SK-N-SH (cell line): ENCODE data around the gene HOXC5. TPM values are rescaled to one million over a fixed set of nuclear protein-coding genes. Genes with fewer than 3 reads are reported as not detected.

Source experiments
- CTCF ChIA-PET: fragments of 300-600, 350-600 bp; formaldehyde crosslinking; extraction: SDS; loops from one replicate; lab custom pipeline; 2021; lab: Yijun Ruan, JAX
- POLR2A ChIA-PET: fragments of 350-600 bp; sonication (Branson Sonifier 250); formaldehyde crosslinking; extraction: SDS; loops from one replicate; lab custom pipeline; 2020; ENCODE audit warnings: antibody characterized with exemption, inconsistent platforms; lab: Yijun Ruan, JAX
- DNase-seq: peaks from one replicate; pipeline ENCODE4 v3.0.0; 2012
- H2AFZ ChIP-seq: fragments of 200-600 bp; sonication (generic); 2 replicates; pipeline ENCODE4 v1.8.1; 2016; ENCODE audit warnings: antibody characterized with exemption, mild to moderate bottlenecking, low read depth
- H3F3A ChIP-seq: fragments of 200-600 bp; sonication (generic); replicated peaks from 2 replicates; pipeline ENCODE3; 2016; ENCODE audit warnings: antibody characterized with exemption, mild to moderate bottlenecking; ENCODE audit not compliant: insufficient read depth
- H3K27ac ChIP-seq, 2 experiments: fragments of 200-500 bp in 1 of 2; fragments of 200-600 bp in 1 of 2; sonication (Bioruptor generic) in 1 of 2; sonication (generic), shearing (Covaris generic) in 1 of 2; 2 replicates each; pipeline versions ENCODE4 v1.5.1 to v1.6.1; 2014 to 2016; ENCODE audit warnings: low read depth in 2 of 2, inconsistent platforms in 1 of 2, low read length in 1 of 2, mild to moderate bottlenecking in 1 of 2, mixed read lengths in 1 of 2
- H3K27me3 ChIP-seq: fragments of 200-600 bp; sonication (generic), shearing (Covaris generic); 2 replicates; pipeline ENCODE4 v1.6.1; 2016; ENCODE audit warnings: mixed run types; ENCODE audit not compliant: insufficient read depth
- H3K36me3 ChIP-seq, 2 experiments: fragments of 200-500 bp in 1 of 2; fragments of 200-600 bp in 1 of 2; sonication (Bioruptor generic) in 1 of 2; sonication (generic) in 1 of 2; replicated peaks in 1 of 2; 2 replicates each; pipeline versions ENCODE3 to v1.5.1; 2014 to 2016; ENCODE audit warnings: low read length in 1 of 2, mild to moderate bottlenecking in 1 of 2; ENCODE audit not compliant: insufficient read depth in 2 of 2, control insufficient read depth in 1 of 2
- H3K4me1 ChIP-seq, 2 experiments: fragments of 200-500 bp in 1 of 2; fragments of 200-600 bp in 1 of 2; sonication (Bioruptor generic) in 1 of 2; sonication (generic), shearing (Covaris generic) in 1 of 2; 2 replicates each; pipeline versions ENCODE4 v1.5.1 to v1.6.1; 2014 to 2016; ENCODE audit warnings: low read depth in 1 of 2, low read length in 1 of 2, mixed run types in 1 of 2; ENCODE audit not compliant: insufficient read depth in 2 of 2, control insufficient read depth in 1 of 2
- H3K4me2 ChIP-seq: fragments of 200-600 bp; sonication (generic), shearing (Covaris generic); 2 replicates; pipeline ENCODE4 v1.6.1; 2017; ENCODE audit warnings: mixed run types
- H3K4me3 ChIP-seq, 2 experiments: fragments of 200-500 bp in 1 of 2; fragments of 200-600 bp in 1 of 2; sonication (Bioruptor generic) in 1 of 2; sonication (generic), shearing (Covaris generic) in 1 of 2; 2 replicates each; pipeline versions ENCODE4 v1.5.1 to v1.8.1; 2014 to 2016; ENCODE audit warnings: low read depth in 2 of 2, inconsistent platforms in 1 of 2, low read length in 1 of 2, mild to moderate bottlenecking in 1 of 2, mixed read lengths in 1 of 2, moderate library complexity in 1 of 2
- H3K79me2 ChIP-seq: fragments of 200-600 bp; sonication (generic); 2 replicates; pipeline ENCODE4 v1.8.1; 2017; ENCODE audit warnings: mild to moderate bottlenecking; ENCODE audit not compliant: insufficient read depth
- H3K9ac ChIP-seq: fragments of 200-600 bp; sonication (generic); 2 replicates; pipeline ENCODE4 v1.6.1; 2017; ENCODE audit warnings: mixed run types
- H3K9me2 ChIP-seq: fragments of 200-600 bp; sonication (generic); 2 replicates; pipeline ENCODE4 v1.6.1; 2017; ENCODE audit warnings: mixed run types
- H3K9me3 ChIP-seq: fragments of 200-600 bp; sonication (generic); 2 replicates; pipeline ENCODE4 v1.6.1; 2017; ENCODE audit warnings: mixed run types, mild to moderate bottlenecking, moderate library complexity
- H4K20me1 ChIP-seq: fragments of 200-600 bp; sonication (generic); 2 replicates; pipeline ENCODE4 v1.6.1; 2017; ENCODE audit warnings: mild to moderate bottlenecking, mixed run types; ENCODE audit not compliant: insufficient read depth
- ELF1 ChIP-seq: IDR thresholded peaks from 2 replicates; pipeline ENCODE4 v1.4.0; 2012
- EZH2phosphoT487 ChIP-seq: fragments of 200-600 bp; sonication (generic); IDR thresholded peaks from 2 replicates; pipeline ENCODE4 v1.6.1; 2017; ENCODE audit warnings: low read depth, mixed run types, mild to moderate bottlenecking, antibody characterized with exemption, moderate library complexity, borderline replicate concordance
- FOXM1 ChIP-seq: IDR thresholded peaks from 2 replicates; pipeline ENCODE4 v1.4.0; 2012; ENCODE audit warnings: low read depth, mild to moderate bottlenecking
- GABPA ChIP-seq: IDR thresholded peaks from 2 replicates; pipeline ENCODE4 v1.4.0; 2012; ENCODE audit warnings: low read depth, mild to moderate bottlenecking
- JUND ChIP-seq: IDR thresholded peaks from 2 replicates; pipeline ENCODE4 v1.4.0; 2012
- NFIC ChIP-seq: IDR thresholded peaks from 2 replicates; pipeline ENCODE4 v1.4.0; 2012; ENCODE audit warnings: borderline replicate concordance
- NRF1 ChIP-seq: IDR thresholded peaks from 2 replicates; pipeline ENCODE4 v1.6.1; 2012; ENCODE audit warnings: low read depth, mild to moderate bottlenecking, low read length
- POLR2AphosphoS5 ChIP-seq: IDR thresholded peaks from 2 replicates; pipeline ENCODE4 v1.6.1; 2012; ENCODE audit warnings: low read depth, low read length
- RCOR1 ChIP-seq: fragments of 150-350 bp; IDR thresholded peaks from 2 replicates; pipeline ENCODE4 v1.6.1; 2017; ENCODE audit warnings: antibody characterized with exemption, low read length
- RFX5 ChIP-seq: IDR thresholded peaks from 2 replicates; pipeline ENCODE4 v1.6.1; 2012; ENCODE audit warnings: mild to moderate bottlenecking, improper control_type of control experiment, low read length
- RXRA ChIP-seq: IDR thresholded peaks from 2 replicates; pipeline ENCODE4 v1.4.0; 2012; ENCODE audit warnings: low read depth, mild to moderate bottlenecking, borderline replicate concordance
- SIN3A ChIP-seq: IDR thresholded peaks from 2 replicates; pipeline ENCODE4 v1.6.1; 2012; ENCODE audit warnings: low read depth, mild to moderate bottlenecking, low read length, moderate library complexity, borderline replicate concordance
- TCF12 ChIP-seq: IDR thresholded peaks from 2 replicates; pipeline ENCODE4 v1.4.0; 2012
- YY1 ChIP-seq: IDR thresholded peaks from 2 replicates; pipeline ENCODE4 v1.4.0; 2012; ENCODE audit warnings: low read depth, mild to moderate bottlenecking
- WGBS: methylation state at CpG from one replicate; pipeline ENCODE4 v1.1.6; 2017; ENCODE audit warnings: low lambda C conversion rate; 5-methylcytosine and 5-hydroxymethylcytosine counted together
- polyA plus RNA-seq, 3 experiments: library from polyadenylated mRNA; depleted of rRNA; stranded (reverse); fragments of >200 nt; gene quantifications; 2 replicates each; pipeline ENCODE4 v1.2.3, GENCODE V29; 2012
- TF ChIP-seq, protein P1 (sequence below): fragments of 150-350 bp; IDR thresholded peaks from 2 replicates; pipeline ENCODE4 v1.6.1; 2016; ENCODE audit warnings: mild to moderate bottlenecking, low read depth, low read length
- TF ChIP-seq, protein P2 (sequence below): fragments of 200-600 bp; sonication (generic); IDR thresholded peaks from 2 replicates; pipeline ENCODE4 v1.6.1; 2017; ENCODE audit warnings: antibody characterized with exemption, mild to moderate bottlenecking, moderate library complexity
- TF ChIP-seq, protein P3 (sequence below): IDR thresholded peaks from 2 replicates; pipeline ENCODE4; 2012
- TF ChIP-seq, protein P4 (sequence below): IDR thresholded peaks from 2 replicates; pipeline ENCODE4 v1.6.1; 2012; ENCODE audit warnings: mild to moderate bottlenecking, low read depth, low read length, moderate library complexity
- TF ChIP-seq, protein P5 (sequence below): IDR thresholded peaks from 2 replicates; pipeline ENCODE4 v1.4.0; 2012; ENCODE audit warnings: low read depth, borderline replicate concordance
- TF ChIP-seq, protein P6 (sequence below): fragments of 150-350 bp; IDR thresholded peaks from 2 replicates; pipeline ENCODE4 v1.6.1; 2017; ENCODE audit warnings: antibody characterized with exemption, low read length, low read depth, borderline replicate concordance

HOXC5 gene
- polyA plus RNA-seq, 1 of the 3 experiments (the other 2 are of a cell fraction) = 2.1 TPM

DNA sequence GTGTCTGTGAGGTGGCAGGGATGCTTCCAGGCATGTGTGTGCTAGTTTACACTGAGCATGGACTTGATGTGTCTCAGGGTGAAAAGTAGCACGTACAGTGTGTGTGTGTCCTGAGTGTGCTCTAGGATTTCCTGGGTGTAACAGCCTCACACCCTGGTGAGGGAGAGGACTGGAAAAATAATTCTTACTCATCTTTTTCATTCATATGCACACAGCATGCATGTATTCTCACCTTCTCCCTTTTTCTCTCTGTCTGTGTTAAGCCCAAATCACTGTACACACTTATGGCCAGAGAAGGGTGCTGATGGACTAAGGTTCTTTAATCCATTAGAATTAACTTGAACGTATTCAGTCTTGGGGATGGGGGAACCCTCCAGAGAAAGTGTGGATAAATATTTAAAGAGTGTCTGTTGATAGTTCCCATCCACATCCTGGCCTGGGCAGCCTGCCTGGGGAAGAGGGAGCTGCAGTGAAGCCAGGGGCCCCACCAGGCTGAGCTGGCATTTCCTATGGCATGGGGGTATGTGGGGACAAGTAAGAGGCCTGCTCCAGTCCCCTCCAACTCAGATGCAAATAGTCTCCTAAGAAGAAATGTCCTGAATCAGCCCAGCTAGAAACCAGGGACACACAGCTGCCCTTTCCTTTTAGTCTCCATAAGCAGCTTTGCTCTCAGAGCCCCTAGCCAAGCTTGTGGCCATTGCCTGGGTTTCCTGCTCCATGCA is 25.2 kb upstream of the HOXC5 start:
- H3F3A ChIP-seq = peaks cover 8% of the 10 kb centered on the region
- 96% methylated on average over 2 of the region's 2 CpGs for WGBS
- H3K4me3 ChIP-seq = no peak overlapping the region
- H2AFZ ChIP-seq = no peak overlapping the region
- H3K79me2 ChIP-seq = no peaks in the 10 kb centered on the region
- TF ChIP-seq RFX5 (no peak), EZH2phosphoT487 (no peak), FOXM1 (no peak), YY1 (no peak), SIN3A (no peak), NFIC (no peak), GABPA (no peak), JUND (no peak), ELF1 (no peak), TCF12 (no peak), POLR2AphosphoS5 (no peak), NRF1 (no peak), RCOR1 (no peak), RXRA (no peak)
- TF ChIP-seq, protein P1, sequence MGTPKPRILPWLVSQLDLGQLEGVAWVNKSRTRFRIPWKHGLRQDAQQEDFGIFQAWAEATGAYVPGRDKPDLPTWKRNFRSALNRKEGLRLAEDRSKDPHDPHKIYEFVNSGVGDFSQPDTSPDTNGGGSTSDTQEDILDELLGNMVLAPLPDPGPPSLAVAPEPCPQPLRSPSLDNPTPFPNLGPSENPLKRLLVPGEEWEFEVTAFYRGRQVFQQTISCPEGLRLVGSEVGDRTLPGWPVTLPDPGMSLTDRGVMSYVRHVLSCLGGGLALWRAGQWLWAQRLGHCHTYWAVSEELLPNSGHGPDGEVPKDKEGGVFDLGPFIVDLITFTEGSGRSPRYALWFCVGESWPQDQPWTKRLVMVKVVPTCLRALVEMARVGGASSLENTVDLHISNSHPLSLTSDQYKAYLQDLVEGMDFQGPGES = no peak
- TF ChIP-seq, protein P2, sequence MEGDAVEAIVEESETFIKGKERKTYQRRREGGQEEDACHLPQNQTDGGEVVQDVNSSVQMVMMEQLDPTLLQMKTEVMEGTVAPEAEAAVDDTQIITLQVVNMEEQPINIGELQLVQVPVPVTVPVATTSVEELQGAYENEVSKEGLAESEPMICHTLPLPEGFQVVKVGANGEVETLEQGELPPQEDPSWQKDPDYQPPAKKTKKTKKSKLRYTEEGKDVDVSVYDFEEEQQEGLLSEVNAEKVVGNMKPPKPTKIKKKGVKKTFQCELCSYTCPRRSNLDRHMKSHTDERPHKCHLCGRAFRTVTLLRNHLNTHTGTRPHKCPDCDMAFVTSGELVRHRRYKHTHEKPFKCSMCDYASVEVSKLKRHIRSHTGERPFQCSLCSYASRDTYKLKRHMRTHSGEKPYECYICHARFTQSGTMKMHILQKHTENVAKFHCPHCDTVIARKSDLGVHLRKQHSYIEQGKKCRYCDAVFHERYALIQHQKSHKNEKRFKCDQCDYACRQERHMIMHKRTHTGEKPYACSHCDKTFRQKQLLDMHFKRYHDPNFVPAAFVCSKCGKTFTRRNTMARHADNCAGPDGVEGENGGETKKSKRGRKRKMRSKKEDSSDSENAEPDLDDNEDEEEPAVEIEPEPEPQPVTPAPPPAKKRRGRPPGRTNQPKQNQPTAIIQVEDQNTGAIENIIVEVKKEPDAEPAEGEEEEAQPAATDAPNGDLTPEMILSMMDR = no peak
- TF ChIP-seq, protein P3, sequence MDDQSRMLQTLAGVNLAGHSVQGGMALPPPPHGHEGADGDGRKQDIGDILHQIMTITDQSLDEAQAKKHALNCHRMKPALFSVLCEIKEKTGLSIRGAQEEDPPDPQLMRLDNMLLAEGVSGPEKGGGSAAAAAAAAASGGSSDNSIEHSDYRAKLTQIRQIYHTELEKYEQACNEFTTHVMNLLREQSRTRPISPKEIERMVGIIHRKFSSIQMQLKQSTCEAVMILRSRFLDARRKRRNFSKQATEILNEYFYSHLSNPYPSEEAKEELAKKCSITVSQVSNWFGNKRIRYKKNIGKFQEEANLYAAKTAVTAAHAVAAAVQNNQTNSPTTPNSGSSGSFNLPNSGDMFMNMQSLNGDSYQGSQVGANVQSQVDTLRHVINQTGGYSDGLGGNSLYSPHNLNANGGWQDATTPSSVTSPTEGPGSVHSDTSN = no peak
- TF ChIP-seq, protein P4, sequence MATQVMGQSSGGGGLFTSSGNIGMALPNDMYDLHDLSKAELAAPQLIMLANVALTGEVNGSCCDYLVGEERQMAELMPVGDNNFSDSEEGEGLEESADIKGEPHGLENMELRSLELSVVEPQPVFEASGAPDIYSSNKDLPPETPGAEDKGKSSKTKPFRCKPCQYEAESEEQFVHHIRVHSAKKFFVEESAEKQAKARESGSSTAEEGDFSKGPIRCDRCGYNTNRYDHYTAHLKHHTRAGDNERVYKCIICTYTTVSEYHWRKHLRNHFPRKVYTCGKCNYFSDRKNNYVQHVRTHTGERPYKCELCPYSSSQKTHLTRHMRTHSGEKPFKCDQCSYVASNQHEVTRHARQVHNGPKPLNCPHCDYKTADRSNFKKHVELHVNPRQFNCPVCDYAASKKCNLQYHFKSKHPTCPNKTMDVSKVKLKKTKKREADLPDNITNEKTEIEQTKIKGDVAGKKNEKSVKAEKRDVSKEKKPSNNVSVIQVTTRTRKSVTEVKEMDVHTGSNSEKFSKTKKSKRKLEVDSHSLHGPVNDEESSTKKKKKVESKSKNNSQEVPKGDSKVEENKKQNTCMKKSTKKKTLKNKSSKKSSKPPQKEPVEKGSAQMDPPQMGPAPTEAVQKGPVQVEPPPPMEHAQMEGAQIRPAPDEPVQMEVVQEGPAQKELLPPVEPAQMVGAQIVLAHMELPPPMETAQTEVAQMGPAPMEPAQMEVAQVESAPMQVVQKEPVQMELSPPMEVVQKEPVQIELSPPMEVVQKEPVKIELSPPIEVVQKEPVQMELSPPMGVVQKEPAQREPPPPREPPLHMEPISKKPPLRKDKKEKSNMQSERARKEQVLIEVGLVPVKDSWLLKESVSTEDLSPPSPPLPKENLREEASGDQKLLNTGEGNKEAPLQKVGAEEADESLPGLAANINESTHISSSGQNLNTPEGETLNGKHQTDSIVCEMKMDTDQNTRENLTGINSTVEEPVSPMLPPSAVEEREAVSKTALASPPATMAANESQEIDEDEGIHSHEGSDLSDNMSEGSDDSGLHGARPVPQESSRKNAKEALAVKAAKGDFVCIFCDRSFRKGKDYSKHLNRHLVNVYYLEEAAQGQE = no peak
- TF ChIP-seq, protein P5, sequence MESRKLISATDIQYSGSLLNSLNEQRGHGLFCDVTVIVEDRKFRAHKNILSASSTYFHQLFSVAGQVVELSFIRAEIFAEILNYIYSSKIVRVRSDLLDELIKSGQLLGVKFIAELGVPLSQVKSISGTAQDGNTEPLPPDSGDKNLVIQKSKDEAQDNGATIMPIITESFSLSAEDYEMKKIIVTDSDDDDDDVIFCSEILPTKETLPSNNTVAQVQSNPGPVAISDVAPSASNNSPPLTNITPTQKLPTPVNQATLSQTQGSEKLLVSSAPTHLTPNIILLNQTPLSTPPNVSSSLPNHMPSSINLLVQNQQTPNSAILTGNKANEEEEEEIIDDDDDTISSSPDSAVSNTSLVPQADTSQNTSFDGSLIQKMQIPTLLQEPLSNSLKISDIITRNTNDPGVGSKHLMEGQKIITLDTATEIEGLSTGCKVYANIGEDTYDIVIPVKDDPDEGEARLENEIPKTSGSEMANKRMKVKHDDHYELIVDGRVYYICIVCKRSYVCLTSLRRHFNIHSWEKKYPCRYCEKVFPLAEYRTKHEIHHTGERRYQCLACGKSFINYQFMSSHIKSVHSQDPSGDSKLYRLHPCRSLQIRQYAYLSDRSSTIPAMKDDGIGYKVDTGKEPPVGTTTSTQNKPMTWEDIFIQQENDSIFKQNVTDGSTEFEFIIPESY = no peak
- TF ChIP-seq, protein P6, sequence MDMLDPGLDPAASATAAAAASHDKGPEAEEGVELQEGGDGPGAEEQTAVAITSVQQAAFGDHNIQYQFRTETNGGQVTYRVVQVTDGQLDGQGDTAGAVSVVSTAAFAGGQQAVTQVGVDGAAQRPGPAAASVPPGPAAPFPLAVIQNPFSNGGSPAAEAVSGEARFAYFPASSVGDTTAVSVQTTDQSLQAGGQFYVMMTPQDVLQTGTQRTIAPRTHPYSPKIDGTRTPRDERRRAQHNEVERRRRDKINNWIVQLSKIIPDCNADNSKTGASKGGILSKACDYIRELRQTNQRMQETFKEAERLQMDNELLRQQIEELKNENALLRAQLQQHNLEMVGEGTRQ = no peak
- H3K4me2 ChIP-seq = no peak overlapping the region
- no peak for DNase-seq
- no peaks in the 10 kb centered on the region for H3K27me3 ChIP-seq
- ChIA-PET CTCF (interaction anchor here (0.6 to 24.5 kb wide), 14 partner anchors 8 to 363 kb away, joined by 3 to 568 read pairs (median 10); partner anchors contain the start of genes HOXC10, HOXC5, HOXC6 and SMUG1), POLR2A (interaction anchor here (1.8 kb wide), 1 partner anchor 10 kb away, joined by 11 read pairs; no protein-coding TSS in a partner anchor)
- H3K9me2 ChIP-seq = no peaks in the 10 kb centered on the region
- no peaks in the 10 kb centered on the region for H3K9me3 ChIP-seq
- no peaks in the 10 kb centered on the region for H4K20me1 ChIP-seq
- H3K36me3 ChIP-seq = no peaks in the 10 kb centered on the region
- H3K4me1 ChIP-seq = peaks cover 0 to 20% of the 10 kb centered on the region in 2 experiments; a peak in 1 of 4 replicates
- no peak overlapping the region for H3K27ac ChIP-seq
- H3K9ac ChIP-seq = no peak overlapping the region
